Adrenal gland (tissue), 5 donors: ENCODE data around the gene VASP.

Experiments
- POLR2A ChIP-seq, 2 donors: fragments of 450-650 bp; IDR thresholded peaks; one replicate each; pipeline ENCODE4 v1.6.1; 2017; ENCODE audit warnings: antibody characterized with exemption in 2 of 2, mild to moderate bottlenecking in 2 of 2, moderate library complexity in 1 of 2
- TF ChIP-seq, protein P1 (sequence below), 6 experiments: fragments of 450-650 bp in 4 of 6; fragments of 200-600 bp in 2 of 6; sonication (generic) in 1 of 6; IDR thresholded peaks; 1 replicate in 5 of 6; 2 replicates in 1 of 6; pipeline versions ENCODE4 v1.5.1 to v1.8.0; 2016 to 2021; ENCODE audit warnings: antibody characterized with exemption in 6 of 6, mild to moderate bottlenecking in 2 of 6, moderate library complexity in 1 of 6
- donor health status: DM: no; HTN: no; CAD: no.

DNA sequence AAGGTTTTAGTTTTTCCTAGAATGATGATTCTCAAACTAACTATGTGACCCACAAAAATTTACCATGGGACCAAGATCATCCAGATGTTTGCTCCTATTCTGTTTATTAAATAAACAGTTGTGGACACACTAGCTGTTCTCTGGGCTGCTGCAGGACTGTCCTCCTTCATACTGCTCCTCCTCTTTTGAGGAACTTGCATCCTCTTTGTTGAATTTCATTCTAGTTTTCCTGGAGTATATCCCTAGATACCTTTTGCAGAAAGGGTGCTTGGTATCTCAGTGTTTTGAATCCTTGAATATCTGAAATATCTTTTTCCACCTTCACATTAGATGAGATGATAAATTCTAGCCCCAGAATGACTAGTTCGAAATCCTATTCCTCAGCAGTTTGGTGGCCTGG lies 24.1 kb downstream of the VASP start:
- TF ChIP-seq, protein P1, sequence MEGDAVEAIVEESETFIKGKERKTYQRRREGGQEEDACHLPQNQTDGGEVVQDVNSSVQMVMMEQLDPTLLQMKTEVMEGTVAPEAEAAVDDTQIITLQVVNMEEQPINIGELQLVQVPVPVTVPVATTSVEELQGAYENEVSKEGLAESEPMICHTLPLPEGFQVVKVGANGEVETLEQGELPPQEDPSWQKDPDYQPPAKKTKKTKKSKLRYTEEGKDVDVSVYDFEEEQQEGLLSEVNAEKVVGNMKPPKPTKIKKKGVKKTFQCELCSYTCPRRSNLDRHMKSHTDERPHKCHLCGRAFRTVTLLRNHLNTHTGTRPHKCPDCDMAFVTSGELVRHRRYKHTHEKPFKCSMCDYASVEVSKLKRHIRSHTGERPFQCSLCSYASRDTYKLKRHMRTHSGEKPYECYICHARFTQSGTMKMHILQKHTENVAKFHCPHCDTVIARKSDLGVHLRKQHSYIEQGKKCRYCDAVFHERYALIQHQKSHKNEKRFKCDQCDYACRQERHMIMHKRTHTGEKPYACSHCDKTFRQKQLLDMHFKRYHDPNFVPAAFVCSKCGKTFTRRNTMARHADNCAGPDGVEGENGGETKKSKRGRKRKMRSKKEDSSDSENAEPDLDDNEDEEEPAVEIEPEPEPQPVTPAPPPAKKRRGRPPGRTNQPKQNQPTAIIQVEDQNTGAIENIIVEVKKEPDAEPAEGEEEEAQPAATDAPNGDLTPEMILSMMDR (IDR thresholded peaks at IDR 0.05), result no peak
- TF ChIP-seq POLR2A (IDR thresholded peaks at IDR 0.05), result no peak
